Peyer's patch (tissue), 4 donors: ENCODE results near the gene C12orf43.

Experiments
- CTCF ChIP-seq, 6 experiments: fragments of 450-650 bp in 4 of 6; fragments of 200-600 bp in 2 of 6; sonication (generic) in 1 of 6; IDR thresholded peaks; one replicate each; pipeline ENCODE4 v1.5.1; 2017 to 2019; ENCODE audit warnings: antibody characterized with exemption in 6 of 6, mild to moderate bottlenecking in 3 of 6, moderate library complexity in 1 of 6
- POLR2A ChIP-seq, 2 donors: fragments of 450-650 bp; IDR thresholded peaks; one replicate each; pipeline ENCODE4 v1.5.1; 2017; ENCODE audit warnings: antibody characterized with exemption in 2 of 2, mild to moderate bottlenecking in 2 of 2, moderate library complexity in 2 of 2

- no peak for TF ChIP-seq CTCF (IDR thresholded peaks at IDR 0.05)
- no peak for TF ChIP-seq POLR2A (IDR thresholded peaks at IDR 0.05)
Observed at GRCh38 chr12:121023799-121024198, 7.5 kb upstream of the C12orf43 start.
